Gastrocnemius medialis (tissue), 4 donors: ENCODE data around the gene IGSF6. TPM values are rescaled to one million over a fixed set of nuclear protein-coding genes. Genes with fewer than 3 reads are reported as not detected.
"Not testable (repeated sequence)": the region's sequence is repeated elsewhere in the genome, so short reads cannot be mapped to it uniquely, and the experiment has no call there.

Experiments
- ATAC-seq, 2 donors: fragments of 150-250 bp; one replicate each; pipeline ENCODE4 v1.9.1; 2016
- DNase-seq, 2 donors: peaks; one replicate each; pipeline ENCODE4 v3.0.0-alpha.2; 2019
- H3K27ac ChIP-seq, 4 donors: fragments of 200-600 bp; sonication (generic); 1 replicate in 1 of 4; 2 replicates in 3 of 4; pipeline ENCODE4 v1.5.1; 2016 to 2018; ENCODE audit warnings: mild to moderate bottlenecking in 2 of 4, moderate library complexity in 1 of 4
- H3K27me3 ChIP-seq, 3 donors: fragments of 200-600 bp; sonication (generic) in 2 of 3; 1 replicate in 1 of 3; 2 replicates in 2 of 3; pipeline versions ENCODE4 v1.5.1 to v1.6.0; 2016 to 2019; ENCODE audit warnings: mild to moderate bottlenecking in 1 of 3, moderate library complexity in 1 of 3
- H3K36me3 ChIP-seq, 2 donors: fragments of 200-600 bp; sonication (generic) in 1 of 2; one replicate each; pipeline ENCODE4 v1.5.1; 2017 to 2018
- H3K4me1 ChIP-seq, 2 donors: fragments of 200-600 bp; sonication (generic) in 1 of 2; one replicate each; pipeline ENCODE4 v1.5.1; 2016 to 2017; ENCODE audit warnings: mild to moderate bottlenecking in 2 of 2
- H3K4me3 ChIP-seq, 4 donors: fragments of 200-600 bp; sonication (generic) in 3 of 4; 1 replicate in 1 of 4; 2 replicates in 3 of 4; pipeline ENCODE4 v1.5.1; 2016 to 2019; ENCODE audit warnings: mild to moderate bottlenecking in 2 of 4
- H3K9me3 ChIP-seq, 3 donors: fragments of 200-600 bp; sonication (generic) in 2 of 3; 1 replicate in 1 of 3; 2 replicates in 2 of 3; pipeline ENCODE4 v1.5.1; 2016 to 2019
- POLR2A ChIP-seq, 2 donors: fragments of 450-650 bp; IDR thresholded peaks; one replicate each; pipeline ENCODE4 v1.6.1; 2017; ENCODE audit warnings: antibody characterized with exemption in 2 of 2, mild to moderate bottlenecking in 2 of 2, moderate library complexity in 2 of 2
- in situ Hi-C, 4 donors: fragments of 200-750 bp; cut with MboI; loops; one replicate each; pipeline versions ENCODE4 v1.15.0 to v1.8.0; 2017; ENCODE audit warnings: low sequenced_read_pairs in 4 of 4
- intact Hi-C: fragments of 100-400 bp; cut with DNase I; formaldehyde crosslinking; loops from one replicate; pipeline ENCODE4 v1.15.1; 2023; ENCODE audit warnings: low total_unique reads
- total RNA-seq, 4 donors: library from RNA; depleted of rRNA; stranded (reverse); fragments of >200 nt; gene quantifications; one replicate each; pipeline versions ENCODE4 v1.1.0 to v1.2.3, GENCODE V29; 2016
- TF ChIP-seq, protein P1 (sequence below), 5 experiments: fragments of 450-650 bp in 3 of 5; fragments of 200-600 bp in 2 of 5; sonication (generic) in 2 of 5; IDR thresholded peaks in 4 of 5; conservative IDR thresholded peaks in 1 of 5; 1 replicate in 4 of 5; 2 replicates in 1 of 5; pipeline ENCODE4 v1.5.1; 2016 to 2019; ENCODE audit warnings: antibody characterized with exemption in 5 of 5, mild to moderate bottlenecking in 3 of 5, moderate library complexity in 3 of 5

Gene IGSF6
- total RNA-seq, 4 donors from 2014 or later: 0.10 to 0.60 (median 0.39) TPM

GRCh38 chr16:21634216-21634615, 18.2 kb downstream of the IGSF6 start:
- Histone ChIP-seq H3K27ac (no peak overlapping the region), H3K9me3 (no peaks in the 10 kb centered on the region), H3K4me1 (peaks cover 0 to 3% of the 10 kb centered on the region in 2 donors), H3K27me3 (no peaks in the 10 kb centered on the region), H3K4me3 (no peak overlapping the region), H3K36me3 (peaks cover 0 to 11% of the 10 kb centered on the region in 2 donors)
- no peak for DNase-seq
- intact Hi-C loops (no loop called here), in situ Hi-C loops (loop anchor here in 1 of 4 donors (10.0 kb wide), 1 partner anchor 49 kb away; no protein-coding TSS in a partner anchor)
- ATAC-seq: no peak
- TF ChIP-seq, protein P1, sequence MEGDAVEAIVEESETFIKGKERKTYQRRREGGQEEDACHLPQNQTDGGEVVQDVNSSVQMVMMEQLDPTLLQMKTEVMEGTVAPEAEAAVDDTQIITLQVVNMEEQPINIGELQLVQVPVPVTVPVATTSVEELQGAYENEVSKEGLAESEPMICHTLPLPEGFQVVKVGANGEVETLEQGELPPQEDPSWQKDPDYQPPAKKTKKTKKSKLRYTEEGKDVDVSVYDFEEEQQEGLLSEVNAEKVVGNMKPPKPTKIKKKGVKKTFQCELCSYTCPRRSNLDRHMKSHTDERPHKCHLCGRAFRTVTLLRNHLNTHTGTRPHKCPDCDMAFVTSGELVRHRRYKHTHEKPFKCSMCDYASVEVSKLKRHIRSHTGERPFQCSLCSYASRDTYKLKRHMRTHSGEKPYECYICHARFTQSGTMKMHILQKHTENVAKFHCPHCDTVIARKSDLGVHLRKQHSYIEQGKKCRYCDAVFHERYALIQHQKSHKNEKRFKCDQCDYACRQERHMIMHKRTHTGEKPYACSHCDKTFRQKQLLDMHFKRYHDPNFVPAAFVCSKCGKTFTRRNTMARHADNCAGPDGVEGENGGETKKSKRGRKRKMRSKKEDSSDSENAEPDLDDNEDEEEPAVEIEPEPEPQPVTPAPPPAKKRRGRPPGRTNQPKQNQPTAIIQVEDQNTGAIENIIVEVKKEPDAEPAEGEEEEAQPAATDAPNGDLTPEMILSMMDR (IDR thresholded peaks at IDR 0.05 in 4 of 5, conservative IDR thresholded peaks at IDR 0.05 in 1 of 5): no peak
- TF ChIP-seq POLR2A (IDR thresholded peaks at IDR 0.05): no peak

- H3K36me3 ChIP-seq: peaks cover 0 to 12% of the 10 kb centered on the region in 2 donors
- H3K4me1 ChIP-seq, H3K27ac ChIP-seq, H3K9me3 ChIP-seq, intact Hi-C loops, ATAC-seq, DNase-seq, H3K4me3 ChIP-seq, H3K27me3 ChIP-seq: not testable (repeated sequence)
- in situ Hi-C loops: loop anchor here in 1 of 4 donors (10.0 kb wide), 1 partner anchor 47 kb away; no protein-coding TSS in a partner anchor
These were observed 20.3 kb downstream of the IGSF6 start for GRCh38 chr16:21631951-21632575.

DNA sequence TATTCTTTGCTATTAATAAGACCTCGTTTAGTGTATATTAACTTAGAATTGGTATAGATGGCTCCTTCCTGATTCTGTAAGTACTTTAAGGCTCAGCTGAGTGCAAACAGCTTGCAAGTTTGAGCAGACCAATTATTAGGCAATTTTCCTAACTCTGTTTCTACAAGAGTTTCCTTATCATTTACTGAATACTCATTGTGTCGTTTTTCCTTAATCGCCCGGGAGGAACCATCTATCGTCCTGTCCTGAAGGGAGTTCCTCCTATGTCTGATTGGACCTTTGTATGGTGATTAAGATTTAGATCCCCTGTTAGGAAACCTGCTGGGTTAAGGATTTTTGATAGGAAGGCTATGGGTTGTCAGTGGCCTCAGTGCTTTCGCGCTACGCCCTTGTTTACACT, 21.0 kb downstream of the IGSF6 start:
- H3K27ac ChIP-seq, H3K4me3 ChIP-seq, H3K4me1 ChIP-seq, H3K9me3 ChIP-seq, DNase-seq, intact Hi-C loops, ATAC-seq, H3K27me3 ChIP-seq: not testable (repeated sequence)
- in situ Hi-C loops: loop anchor here in 1 of 4 donors (10.0 kb wide), 1 partner anchor 47 kb away; no protein-coding TSS in a partner anchor
- H3K36me3 ChIP-seq: peaks cover 0 to 12% of the 10 kb centered on the region in 2 donors

DNA sequence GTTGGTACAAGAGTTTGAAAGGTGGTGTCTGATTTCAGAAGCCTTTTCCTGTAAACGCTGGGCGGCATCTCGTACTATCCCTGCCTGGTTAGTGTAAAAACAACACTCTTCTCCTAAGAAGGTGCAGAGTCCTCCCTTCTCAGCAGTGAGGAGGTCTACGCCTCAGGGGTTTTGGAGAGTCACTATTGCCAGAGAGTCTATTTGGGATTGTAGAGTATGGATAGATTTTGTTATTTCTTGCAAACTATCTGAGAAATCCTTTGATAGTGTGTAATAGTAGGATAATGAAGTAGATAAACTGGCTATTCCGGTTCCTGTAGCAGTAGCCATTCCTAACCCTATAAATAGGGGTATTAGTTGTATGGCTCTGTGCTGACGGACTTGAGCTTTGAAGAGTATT, 21.5 kb downstream of the IGSF6 start:
- H3K27me3 ChIP-seq, H3K4me1 ChIP-seq, ATAC-seq, intact Hi-C loops, DNase-seq, H3K4me3 ChIP-seq, H3K27ac ChIP-seq, H3K9me3 ChIP-seq: not testable (repeated sequence)
- in situ Hi-C loops: loop anchor here in 1 of 4 donors (10.0 kb wide), 1 partner anchor 46 kb away; no protein-coding TSS in a partner anchor
- peaks cover 0 to 12% of the 10 kb centered on the region in 2 donors for H3K36me3 ChIP-seq

DNA sequence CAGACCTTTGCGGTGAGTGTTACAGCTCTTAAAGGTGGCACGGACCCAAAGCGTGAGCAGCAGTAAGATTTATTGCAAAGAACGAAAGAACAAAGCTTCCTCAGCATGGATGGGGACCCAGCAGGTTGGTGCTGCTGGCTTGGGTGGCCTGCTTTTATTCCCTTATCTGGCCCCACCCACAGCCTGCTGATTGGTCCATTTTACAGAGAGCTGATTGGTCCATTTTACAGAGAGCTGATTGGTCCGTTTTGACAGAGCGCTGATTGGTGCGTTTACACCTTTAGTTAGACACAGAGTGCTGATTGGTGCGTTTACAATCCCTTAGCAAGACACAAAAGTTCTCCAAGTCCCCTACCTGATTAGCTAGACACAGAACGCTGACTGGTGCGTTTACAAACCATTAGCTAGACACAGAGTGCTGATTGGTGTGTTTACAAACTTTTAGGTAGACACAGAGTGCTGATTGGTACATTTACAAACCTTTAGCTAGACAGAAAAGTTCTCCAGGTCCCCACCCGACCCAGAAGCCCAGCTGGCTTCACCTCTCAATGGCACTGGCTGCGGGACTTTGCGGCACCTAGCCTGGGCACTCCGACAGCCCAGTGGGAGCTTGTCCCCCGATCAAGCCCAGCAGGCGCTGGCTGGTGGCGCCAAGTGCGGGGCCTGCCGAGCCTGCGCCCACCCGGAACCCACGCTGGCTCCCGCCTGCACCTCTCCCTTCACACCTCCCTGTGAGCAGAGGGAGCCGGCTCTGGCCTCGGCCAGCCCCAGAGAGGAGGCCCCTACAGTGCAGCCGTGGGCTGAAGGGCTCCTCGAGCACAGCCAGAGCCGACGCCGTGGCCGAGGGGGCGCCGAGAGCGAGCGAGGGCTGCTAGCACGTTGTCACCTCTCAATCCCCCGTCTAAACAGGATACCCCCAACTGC, 22.5 kb downstream of the IGSF6 start:
- H3K4me1 ChIP-seq, intact Hi-C loops, H3K27ac ChIP-seq, ATAC-seq, H3K4me3 ChIP-seq, H3K27me3 ChIP-seq, DNase-seq, H3K9me3 ChIP-seq: not testable (repeated sequence)
- in situ Hi-C loops: loop anchor here in 1 of 4 donors (10.0 kb wide), 1 partner anchor 45 kb away; no protein-coding TSS in a partner anchor
- H3K36me3 ChIP-seq: peaks cover 0 to 18% of the 10 kb centered on the region in 2 donors

GRCh38 chr16:21628772-21629171, 23.6 kb downstream of the IGSF6 start:
- TF ChIP-seq, protein P1 (IDR thresholded peaks at IDR 0.05 in 4 of 5, conservative IDR thresholded peaks at IDR 0.05 in 1 of 5): no peak
- no peak for TF ChIP-seq POLR2A (IDR thresholded peaks at IDR 0.05)
- H3K27me3 ChIP-seq: no peaks in the 10 kb centered on the region
- in situ Hi-C loops: no loop called here
- DNase-seq (no peak), ATAC-seq (no peak)
- peaks cover 0 to 19% of the 10 kb centered on the region in 2 donors for H3K36me3 ChIP-seq
- no peaks in the 10 kb centered on the region for H3K9me3 ChIP-seq
- no peak overlapping the region for H3K4me3 ChIP-seq
- H3K27ac ChIP-seq: no peak overlapping the region
- H3K4me1 ChIP-seq: no peaks in the 10 kb centered on the region
- intact Hi-C loops: no loop called here
